ENCODE data around the gene LILRB4.
"Not testable (repeated sequence)": the region's sequence is repeated elsewhere in the genome, so short reads cannot be mapped to it uniquely, and the experiment has no call there.

LILRB4 gene

DNA sequence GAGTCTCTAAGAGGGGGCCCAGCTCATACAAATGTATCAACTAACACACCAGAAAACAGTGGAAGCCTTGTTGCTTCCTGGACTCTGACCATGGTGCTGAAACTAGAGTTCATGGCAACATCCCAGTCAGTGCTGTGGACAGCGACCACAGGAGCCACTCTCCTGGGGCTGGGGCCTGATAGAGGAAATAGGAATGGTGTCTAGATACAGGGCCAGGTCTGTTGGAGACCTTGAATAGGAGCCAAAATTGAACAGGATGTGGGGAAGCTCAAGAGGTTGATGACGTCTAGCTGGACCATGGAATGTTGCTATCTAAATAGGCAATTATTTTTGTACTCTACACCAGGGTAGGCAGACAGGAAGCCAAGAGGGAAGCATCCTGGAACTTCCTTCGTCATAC is 21.7 kb downstream of the LILRB4 start:
- TF ChIP-seq, protein P1, sequence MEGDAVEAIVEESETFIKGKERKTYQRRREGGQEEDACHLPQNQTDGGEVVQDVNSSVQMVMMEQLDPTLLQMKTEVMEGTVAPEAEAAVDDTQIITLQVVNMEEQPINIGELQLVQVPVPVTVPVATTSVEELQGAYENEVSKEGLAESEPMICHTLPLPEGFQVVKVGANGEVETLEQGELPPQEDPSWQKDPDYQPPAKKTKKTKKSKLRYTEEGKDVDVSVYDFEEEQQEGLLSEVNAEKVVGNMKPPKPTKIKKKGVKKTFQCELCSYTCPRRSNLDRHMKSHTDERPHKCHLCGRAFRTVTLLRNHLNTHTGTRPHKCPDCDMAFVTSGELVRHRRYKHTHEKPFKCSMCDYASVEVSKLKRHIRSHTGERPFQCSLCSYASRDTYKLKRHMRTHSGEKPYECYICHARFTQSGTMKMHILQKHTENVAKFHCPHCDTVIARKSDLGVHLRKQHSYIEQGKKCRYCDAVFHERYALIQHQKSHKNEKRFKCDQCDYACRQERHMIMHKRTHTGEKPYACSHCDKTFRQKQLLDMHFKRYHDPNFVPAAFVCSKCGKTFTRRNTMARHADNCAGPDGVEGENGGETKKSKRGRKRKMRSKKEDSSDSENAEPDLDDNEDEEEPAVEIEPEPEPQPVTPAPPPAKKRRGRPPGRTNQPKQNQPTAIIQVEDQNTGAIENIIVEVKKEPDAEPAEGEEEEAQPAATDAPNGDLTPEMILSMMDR (IDR thresholded peaks at IDR 0.05; ENCODE audit: low read depth, low read length, missing control alignments): no peak
- DNase-seq (ENCODE audit: low read depth): no peak
- no peak overlapping the region for H3K4me3 ChIP-seq (ENCODE audit: low read depth, low read length)

DNA sequence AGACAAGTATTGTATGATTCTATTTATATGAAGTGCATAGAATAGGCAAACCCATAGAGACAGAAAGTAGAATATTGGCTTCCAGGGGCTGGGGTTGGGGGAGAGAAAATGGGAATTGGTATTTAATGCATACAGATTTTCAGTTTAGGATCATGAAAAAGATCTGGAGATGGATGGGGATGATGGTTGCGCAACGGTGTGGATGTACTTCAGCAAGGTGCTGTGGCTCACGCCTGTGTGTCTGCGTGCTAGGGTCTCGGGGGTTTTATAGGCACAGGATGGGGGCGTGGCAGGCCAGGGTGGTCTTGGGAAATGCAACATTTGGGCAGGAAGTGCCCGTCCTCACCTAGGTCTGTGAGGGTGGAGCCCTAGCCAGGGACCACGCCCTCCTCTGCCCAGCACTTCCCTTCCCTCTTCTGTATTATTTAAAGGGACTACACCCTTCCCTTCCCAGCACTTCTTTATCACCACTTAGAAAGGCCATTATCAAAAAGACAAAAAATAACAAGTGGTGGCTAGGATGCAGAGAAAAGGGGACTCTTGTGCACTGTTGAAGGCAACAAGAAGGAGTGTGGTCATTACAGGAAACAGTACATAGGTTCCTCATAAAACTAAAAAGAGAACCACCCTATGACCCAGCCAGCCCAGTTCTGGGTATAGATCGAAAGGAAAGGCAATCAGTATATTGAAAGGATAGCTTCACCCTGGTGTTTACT is 29.0 kb downstream of the LILRB4 start:
- no peak overlapping the region for H3K4me3 ChIP-seq (ENCODE audit: low read depth, low read length)
- TF ChIP-seq, protein P1 (IDR thresholded peaks at IDR 0.05; ENCODE audit: low read depth, low read length, missing control alignments): no peak
- no peak for DNase-seq (ENCODE audit: low read depth)

DNA sequence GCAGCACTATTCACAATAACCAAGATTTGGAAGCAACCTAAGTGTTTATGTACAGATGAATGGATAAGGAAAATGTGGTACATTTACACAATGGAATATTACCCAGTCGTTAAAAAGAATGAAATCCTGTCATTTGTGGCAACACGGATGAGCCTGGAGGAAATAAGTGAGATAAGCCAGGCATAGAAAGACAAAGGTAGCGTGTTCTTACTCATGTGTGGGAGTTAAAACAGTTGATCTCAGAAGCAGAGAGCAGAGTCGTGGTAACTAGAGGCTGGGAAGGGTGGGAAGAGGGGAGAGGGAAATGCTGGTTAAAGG is 29.5 kb downstream of the LILRB4 start:
- no peak overlapping the region for H3K4me3 ChIP-seq (ENCODE audit: low read depth, low read length)
- no peak for DNase-seq (ENCODE audit: low read depth)
- TF ChIP-seq, protein P1 (IDR thresholded peaks at IDR 0.05; ENCODE audit: low read depth, low read length, missing control alignments): no peak

DNA sequence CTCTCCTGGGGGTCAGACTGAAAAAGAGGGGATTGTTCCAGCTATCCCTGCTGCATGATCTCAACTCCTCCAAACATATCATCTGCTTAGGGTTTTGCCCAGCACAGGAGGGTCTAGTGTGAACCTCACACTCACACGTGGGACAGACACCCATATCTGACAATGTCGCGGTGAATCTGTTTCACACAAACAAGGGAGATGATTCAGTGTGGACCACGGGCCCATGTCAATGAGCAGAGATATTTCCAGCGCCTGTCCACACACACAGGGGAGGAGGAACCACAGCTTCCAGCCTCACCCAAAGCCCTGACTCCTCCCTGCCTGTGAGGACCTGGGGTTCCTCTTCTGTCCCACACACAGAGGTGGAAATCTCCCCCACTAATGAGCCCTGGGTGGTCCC is 31.9 kb downstream of the LILRB4 start:
- TF ChIP-seq, protein P1 (IDR thresholded peaks at IDR 0.05; ENCODE audit: low read depth, low read length, missing control alignments): no peak
- DNase-seq (ENCODE audit: low read depth): no peak
- no peak overlapping the region for H3K4me3 ChIP-seq (ENCODE audit: low read depth, low read length)

DNA sequence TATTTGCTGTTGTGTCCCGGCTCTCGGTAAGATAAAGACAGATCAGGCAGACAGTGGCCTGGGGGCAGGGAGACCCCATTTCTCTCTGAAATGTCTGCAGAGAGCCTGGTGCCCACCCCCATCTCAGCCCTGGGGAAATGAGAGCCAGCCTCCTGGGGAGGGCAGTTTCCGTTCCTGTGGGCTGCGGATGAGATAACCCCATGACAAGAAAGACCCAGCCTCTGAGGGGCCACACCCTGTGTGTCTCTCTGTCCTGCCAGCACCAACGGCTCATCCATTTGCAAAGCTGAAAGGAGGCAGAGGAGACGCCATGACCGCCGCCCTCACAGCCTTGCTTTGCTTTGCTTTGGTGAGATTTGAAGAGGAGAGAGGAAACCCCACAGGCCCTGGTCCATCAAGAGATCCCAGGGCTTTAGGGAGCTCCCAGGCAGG is 33.3 kb downstream of the LILRB4 start:
- TF ChIP-seq, protein P1 (IDR thresholded peaks at IDR 0.05; ENCODE audit: low read depth, low read length, missing control alignments): no peak
- no peak overlapping the region for H3K4me3 ChIP-seq (ENCODE audit: low read depth, low read length)
- DNase-seq (ENCODE audit: low read depth): no peak

DNA sequence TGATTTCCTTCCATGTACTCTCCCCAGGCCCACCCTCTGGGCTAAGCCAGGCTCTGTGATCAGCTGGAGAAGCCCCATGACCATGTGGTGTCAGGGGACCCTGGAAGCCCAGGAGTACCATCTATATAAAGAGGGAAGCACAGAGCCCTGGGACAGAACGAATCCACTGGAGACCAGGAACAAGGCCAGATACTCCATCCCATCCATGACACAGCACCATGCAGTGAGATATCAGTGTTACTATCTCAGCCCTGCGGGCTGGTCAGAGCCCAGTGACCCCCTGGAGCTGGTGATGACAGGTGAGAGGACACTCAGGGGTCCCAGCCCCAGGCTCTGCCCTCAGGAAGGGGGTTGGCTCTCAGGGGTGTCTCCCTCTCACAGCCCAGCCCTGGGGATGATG is 34.0 kb downstream of the LILRB4 start:
- H3K4me3 ChIP-seq (ENCODE audit: low read depth, low read length): no peak overlapping the region
- TF ChIP-seq, protein P1 (IDR thresholded peaks at IDR 0.05; ENCODE audit: low read depth, low read length, missing control alignments): no peak
- DNase-seq (ENCODE audit: low read depth): no peak

DNA sequence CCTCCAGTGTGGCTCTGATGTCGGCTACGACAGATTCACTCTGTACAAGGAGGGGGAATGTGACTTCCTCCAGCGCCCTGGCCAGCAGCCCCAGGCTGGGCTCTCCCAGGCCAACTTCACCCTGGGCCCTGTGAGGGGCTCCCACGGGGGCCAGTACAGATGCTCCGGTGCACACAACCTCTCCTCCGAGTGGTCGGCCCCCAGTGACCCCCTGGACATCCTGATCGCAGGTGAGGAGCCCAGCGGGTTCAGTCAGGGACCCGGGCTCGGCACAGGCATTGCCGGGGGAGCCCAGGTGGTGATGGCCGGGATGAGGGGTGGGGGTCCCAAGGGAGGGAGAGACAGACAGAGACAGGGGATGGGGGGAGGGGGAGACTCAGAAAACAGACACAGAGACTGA is 34.9 kb downstream of the LILRB4 start:
- not testable (repeated sequence) for H3K4me3 ChIP-seq (ENCODE audit: low read depth, low read length); DNase-seq (ENCODE audit: low read depth)

Data from GM12864 (cell line).